Amniotic stem cell (primary cell): ENCODE results near the gene GABRB2.
"Not testable (repeated sequence)": the region's sequence is repeated elsewhere in the genome, so short reads cannot be mapped to it uniquely, and the experiment has no call there.

Experiments
- DNase-seq: peaks from one replicate; lab custom pipeline; 2025; lab: John Stamatoyannopoulos, UW

Gene GABRB2

GRCh38 chr5:161299053-161299452, 247.5 kb downstream of the GABRB2 start:
- DNase-seq = no peak

DNA sequence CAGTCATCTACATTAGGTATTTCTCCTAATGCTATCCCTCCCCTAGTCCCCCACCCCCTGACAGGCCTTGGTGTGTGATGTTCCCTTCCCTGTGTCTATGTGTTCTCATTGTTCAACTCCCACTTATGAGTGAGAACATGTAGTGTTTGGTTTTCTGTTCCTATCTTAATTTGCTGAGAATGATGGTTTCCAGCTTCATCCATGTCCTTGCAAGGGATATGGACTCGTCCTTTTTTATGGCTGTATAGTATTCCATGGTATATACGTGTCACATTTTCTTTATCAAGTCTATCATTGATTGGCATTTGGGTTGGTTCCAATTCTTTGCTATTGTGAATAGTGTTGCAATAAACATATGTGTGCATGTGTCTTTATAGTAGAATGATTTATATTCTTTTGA, 249.1 kb downstream of the GABRB2 start:
- not testable (repeated sequence) for DNase-seq

DNA sequence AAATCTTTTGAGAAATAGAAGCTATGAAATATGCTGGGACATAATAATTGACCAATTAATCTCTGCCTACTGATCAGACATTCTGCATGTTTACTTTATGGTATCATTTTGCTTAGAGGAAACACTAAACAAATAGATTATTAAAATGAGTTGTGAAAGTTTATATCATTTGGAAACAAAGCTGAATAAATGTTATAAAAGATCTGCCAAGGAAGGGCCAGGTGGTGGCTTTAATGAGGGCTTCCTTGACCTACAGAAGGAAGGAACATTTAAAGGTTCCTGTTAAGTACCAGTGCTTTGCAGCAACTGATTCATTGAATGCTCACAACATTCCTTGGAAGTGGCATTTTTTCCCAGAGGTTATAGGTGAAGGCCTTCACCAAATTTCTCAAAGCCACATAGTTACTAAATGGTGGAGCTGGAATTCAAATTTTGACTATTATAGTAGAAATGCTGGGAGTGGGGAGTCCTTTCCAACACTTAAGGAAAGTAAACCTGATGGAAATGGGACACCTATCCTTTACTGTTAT, 250.7 kb downstream of the GABRB2 start:
- DNase-seq = no peak

DNA sequence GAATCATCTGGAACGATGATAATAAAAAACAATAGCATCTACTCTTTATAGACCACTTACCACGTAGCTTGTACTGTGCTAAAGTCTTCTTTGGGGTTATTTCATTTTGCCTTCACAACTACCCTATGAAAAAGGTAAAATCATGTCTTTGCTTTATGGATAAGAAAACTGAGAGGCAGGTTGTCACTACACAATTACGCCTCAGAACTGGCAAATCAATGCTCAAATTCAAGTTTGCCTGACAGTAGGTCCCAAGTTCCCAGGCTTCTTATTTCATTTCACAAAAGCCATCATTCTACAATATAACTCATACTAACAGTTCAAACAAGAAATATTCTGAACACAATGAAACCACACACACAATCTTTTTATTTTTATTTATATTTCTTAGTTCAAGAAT, 258.5 kb downstream of the GABRB2 start:
- no peak for DNase-seq

DNA sequence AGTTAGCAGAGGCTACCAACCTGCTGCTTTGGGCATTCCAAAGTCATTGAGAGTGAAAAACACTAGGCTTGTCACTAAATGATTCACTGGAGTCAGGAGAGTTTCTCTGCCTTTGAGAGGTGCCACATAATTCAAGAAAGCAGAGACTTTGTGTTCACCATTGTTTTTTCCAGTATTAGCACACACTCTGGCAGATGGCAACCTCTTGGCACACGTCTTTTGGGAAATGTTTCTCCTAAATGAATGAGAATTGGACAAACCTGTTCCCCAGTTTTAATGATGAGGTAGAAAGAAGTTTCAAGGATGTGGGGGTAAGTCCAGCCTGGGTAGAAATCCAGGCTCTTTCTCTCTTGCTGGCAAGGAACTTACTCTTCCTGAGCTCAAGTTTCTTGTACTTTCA, 259.1 kb downstream of the GABRB2 start:
- DNase-seq = no peak

DNA sequence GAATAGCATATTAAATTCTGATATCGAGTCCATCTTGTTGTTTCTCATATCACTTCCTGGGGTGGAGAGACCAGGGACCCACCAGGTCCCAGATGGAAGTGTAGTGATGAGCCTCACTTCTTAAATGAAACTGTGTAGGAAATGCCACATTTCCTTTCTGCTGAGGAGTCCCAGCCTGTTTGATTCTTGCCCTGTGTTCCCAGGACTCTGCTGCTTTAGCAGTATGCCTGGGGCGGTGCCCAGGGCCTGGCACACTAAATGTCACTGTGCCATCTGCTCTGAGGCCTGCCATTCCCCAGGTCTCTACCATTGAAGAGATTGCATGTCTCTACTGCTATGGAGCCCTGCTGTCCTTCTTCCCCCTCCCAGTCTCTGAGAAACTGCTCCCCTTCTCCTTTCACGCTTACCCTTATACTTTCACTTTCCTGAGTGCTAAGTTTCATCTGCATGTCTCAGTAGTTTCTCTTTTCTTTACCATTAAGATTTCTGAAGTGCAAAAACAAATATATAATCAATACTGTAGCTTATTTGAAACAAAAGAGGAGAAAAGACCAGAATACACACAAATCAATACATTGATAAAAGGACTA, 260.4 kb downstream of the GABRB2 start:
- DNase-seq = no peak

GRCh38 chr5:161284445-161284844, 262.1 kb downstream of the GABRB2 start:
- no peak for DNase-seq

DNA sequence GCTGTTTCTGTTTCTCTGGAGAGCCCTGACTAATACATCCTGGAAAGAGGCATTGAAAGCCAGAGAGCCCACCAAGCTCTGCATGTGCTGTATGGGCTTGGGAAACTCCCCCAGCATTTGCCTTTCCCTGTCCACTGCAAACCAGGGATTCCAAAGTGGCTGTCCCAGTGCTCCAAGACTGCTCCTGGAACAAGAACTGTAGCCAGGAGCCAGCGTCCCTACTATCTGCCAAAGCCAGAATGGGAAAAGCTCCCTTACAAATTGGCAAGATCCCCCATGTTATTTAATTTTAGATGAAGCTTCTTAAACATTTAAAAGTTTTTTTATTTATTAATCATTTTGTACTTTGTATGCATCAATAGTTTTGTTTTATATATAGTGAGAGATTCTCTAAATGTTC, 263.2 kb downstream of the GABRB2 start:
- no peak for DNase-seq

DNA sequence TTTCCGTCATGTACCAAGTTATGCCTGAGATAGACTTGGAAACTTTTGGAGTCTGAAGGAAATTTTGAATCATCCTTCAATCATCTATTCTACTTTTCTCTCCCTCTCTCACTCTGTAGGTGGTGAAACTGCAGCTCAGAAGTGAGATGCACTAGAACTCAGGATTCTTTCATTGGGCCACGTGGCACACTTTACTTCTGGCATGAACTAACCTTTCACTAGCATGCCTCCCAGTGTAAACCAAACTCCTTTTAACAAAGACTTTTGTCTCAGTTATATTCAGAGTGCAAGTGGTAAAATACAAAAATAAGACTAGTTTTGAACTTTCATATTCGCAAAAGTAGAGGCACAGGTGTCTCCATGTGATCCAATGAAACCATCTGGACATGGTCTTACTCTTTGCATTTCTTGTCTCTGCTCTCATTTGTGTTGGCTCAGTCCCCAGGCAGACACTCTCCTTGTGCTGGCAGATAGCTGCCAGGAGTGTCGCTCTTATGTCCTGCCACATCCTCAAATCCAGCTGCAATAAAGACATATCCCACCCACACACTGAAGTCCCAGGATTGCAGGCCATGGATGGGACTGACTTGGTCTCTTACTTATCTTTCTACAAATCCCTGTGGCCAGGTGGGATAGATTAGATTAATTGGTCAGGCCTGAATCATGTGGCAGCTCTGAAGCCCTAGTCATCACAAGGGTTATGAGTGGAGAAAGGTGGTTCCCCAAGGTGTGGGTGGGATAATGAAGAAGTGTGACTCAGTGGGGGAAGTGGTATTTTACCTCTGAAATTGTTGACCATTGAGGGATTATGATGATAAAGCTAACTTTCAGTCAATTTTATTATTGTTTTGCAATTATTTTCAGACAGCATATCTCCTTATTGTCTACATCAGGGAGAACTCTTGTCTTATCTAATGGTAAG, 267.5 kb downstream of the GABRB2 start:
- no peak for DNase-seq

DNA sequence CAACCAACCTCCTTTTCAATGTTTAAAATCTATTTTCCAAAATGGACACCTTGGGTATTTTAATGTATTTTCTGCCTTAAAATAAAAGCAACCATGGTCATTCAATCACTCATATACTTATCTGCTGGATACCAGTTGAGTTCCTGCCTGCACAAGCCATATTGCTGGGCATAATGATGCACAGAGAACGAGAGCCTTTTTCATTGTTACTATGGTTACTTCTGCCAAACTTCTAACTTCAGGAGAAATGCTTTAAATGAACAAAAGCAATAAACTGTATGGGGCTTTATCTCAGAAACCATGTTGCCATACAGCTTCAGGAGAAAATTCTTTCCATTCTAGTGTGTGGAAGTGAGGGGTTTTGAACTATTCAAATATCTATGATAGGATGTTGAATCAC, 269.5 kb downstream of the GABRB2 start:
- no peak for DNase-seq

- DNase-seq = no peak
Observed at GRCh38 chr5:161274951-161275350, 271.6 kb downstream of the GABRB2 start.

DNA sequence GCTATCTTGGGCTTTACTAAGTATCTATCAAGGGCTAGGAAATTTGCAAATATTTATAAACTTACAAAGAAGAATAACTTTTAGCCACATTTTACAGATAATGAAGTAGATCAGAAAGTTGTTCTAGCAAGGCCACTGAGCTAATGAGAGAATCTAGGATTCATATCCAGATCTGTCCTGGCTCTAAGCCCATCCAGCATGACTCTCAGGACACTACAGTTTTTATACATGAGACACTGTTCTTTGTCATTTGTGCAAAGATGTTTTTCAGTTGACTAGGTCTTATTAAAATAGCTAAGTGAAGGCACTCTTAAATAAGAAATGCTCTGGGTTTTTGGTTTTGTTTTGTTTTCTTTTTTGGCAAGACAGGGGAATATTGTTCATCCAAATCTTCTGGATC, 273.1 kb downstream of the GABRB2 start:
- DNase-seq = no peak

DNA sequence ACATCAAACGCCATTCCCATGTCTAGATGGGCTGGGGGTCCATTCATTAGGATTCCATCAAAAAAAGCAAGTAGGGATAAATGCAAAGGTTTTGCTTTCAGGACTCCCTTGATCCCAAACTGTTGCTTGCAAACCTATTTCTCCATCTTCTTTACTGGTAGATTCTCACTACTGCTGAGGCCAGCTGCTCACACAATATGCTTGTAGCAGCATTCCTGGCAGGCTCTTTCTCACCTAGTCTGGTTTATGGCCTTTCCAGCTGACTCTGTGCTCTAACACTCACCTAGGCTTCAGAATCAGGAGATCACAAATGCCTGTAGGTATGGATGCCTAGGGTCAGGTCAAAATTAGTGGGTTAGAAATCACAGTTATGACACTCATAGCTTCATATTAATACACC, 274.7 kb downstream of the GABRB2 start:
- DNase-seq = no peak

DNA sequence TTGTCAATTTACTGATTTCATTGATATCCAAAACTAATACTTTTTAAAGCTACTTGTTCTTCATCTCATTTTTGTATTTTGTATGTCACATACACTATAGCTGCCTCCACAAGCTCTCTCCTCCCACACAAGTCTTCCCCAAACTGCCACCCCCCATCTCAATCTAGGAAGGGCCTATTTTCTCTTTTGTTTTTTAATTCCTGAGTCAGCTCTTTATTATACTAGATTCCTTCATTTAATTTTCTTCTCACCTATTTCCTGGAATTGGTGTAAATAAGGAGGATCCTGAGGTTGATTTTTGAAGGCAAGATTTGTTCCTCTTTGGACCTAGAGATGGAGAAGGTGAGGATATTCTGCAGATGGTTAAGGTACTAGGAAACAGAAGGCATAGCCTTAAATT, 277.4 kb downstream of the GABRB2 start:
- no peak for DNase-seq

DNA sequence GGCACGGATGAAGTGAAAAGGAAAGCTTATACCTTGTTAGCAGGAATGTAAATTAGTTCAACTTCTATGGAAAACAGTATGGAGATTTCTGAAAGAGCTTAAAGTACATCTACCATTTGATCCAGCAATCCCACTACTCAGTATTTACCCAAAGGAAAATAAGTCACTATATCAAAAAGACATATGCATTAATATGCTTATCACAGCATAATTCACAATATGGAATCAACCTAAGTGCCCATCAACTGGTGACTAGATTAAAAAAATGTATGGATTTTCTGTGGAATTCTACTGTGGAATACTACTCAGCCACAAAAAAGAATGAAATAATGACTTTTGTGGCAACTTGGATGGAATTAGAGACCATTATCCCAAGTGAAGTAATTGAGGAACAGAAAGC, 279.6 kb downstream of the GABRB2 start:
- no peak for DNase-seq

DNA sequence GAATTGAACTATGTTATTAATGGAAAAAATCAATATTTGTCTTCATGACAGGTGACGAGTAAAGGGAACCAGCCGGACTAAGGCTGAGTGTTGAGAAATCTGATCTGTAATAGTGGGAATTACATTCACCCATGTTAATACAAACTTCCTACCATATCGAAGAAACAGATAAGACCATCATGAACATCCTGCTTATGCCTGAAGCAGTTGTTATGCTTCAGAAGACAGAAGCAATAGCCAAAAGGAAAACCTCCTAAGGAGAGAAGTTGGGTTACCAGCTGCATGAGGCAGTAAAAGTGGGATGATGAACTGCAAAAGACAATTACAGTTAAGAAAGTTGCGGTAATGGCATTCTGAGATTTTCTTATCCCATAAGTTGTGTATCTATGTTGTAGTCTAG, 281.5 kb downstream of the GABRB2 start:
- DNase-seq = no peak

- DNase-seq = no peak
Observed at GRCh38 chr5:161263191-161263590, 283.3 kb downstream of the GABRB2 start.

GRCh38 chr5:161261668-161262323, 284.7 kb downstream of the GABRB2 start:
- DNase-seq = no peak

DNA sequence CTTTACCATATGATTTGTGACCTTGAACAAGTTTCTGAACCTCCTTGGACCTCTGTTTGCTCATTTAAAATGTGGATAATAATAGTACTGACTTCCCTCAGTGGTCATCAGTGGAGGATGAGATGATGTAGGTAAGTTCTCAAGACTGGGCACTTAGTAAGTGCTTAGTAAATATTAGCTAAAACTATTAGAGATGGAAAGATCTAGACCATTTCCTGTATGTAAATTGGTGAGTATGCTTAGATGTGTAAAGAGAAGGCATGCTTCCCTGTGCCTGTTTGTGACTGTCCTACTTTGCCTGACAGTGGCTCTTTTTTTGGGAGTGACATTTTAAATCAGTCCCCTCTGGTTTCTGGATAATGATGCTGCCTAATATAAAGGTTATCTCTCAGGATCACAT, 288.1 kb downstream of the GABRB2 start:
- DNase-seq = no peak

DNA sequence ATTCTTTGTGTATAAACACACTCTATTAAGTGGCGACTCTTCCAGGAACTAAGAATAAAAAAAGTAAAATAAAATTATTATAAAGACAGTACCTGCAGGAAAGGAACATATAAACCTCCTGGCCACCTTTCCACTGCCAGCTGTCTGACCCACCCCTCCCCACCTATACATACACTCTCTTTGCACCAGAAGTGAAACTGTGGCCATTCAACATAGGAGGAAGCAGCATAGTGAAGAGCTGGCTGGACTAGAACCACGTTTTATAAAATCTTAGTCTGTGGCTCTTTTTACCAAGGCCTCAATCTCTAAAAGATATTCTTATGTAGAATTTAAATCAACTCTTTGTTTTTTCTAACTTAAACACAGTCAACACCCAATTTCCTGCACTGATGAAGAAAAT, 289.6 kb downstream of the GABRB2 start:
- no peak for DNase-seq

DNA sequence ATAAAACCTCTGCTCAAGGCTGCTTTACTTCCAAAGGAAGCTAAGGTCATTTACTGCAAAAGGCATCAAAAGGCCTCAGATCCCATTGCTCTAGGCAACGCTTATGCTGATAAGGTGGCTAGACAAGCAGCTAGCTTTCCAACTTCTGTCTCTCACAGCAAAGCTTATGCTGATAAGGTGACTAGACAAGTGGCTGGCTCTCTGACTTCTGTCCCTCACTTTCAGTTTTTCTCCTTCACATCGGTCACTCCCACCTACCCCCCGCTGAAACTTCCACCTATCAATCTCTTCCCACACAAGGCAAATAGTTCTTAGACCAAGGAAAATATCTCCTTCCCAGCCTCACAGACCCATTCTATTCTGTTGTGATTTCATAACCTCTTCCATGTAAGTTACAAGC, 293.6 kb downstream of the GABRB2 start:
- not testable (repeated sequence) for DNase-seq

- no peak for DNase-seq
Observed at GRCh38 chr5:161246749-161247148, 299.8 kb downstream of the GABRB2 start.

- not testable (repeated sequence) for DNase-seq
Observed at GRCh38 chr5:161245846-161246245, 300.7 kb downstream of the GABRB2 start.
